ENCODE data around the gene GLS.

- TF ChIP-seq CTCF (IDR thresholded peaks at IDR 0.05; ENCODE audit: extremely low read depth in 1 of 2, insufficient read depth in 1 of 2, low read depth in 1 of 2, low read length in 2 of 2): no peak
- TF ChIP-seq MAX (IDR thresholded peaks at IDR 0.05; ENCODE audit: insufficient read depth, insufficient read length): no peak
- TF ChIP-seq POLR2A (IDR thresholded peaks at IDR 0.05; ENCODE audit: low read depth, low read length): no peak
Measured at GRCh38 chr2:190893157-190893556, 12.5 kb downstream of the GLS start.

Measured in endothelial cell of umbilical vein (primary cell).